K562 (cell line): Measurements from ENCODE around the gene POU2AF1. TPM values are rescaled to one million over a fixed set of nuclear protein-coding genes. Genes with fewer than 3 reads are reported as not detected.

Experiments
- polyA plus RNA-seq, 8 experiments: library from polyadenylated mRNA; depleted of rRNA in 4 of 8; stranded (reverse) in 5 of 8; unstranded in 3 of 8; fragments of >200 nt; fragmentation: Nextera tagmentation in 2 of 8; fragmentation: Illumina TruSeq in 1 of 8; extraction: Ambion mirVana in 2 of 8; extraction: Trizol in 1 of 8; gene quantifications; 2 replicates each; pipeline versions ENCODE4 v1.2.1 to v1.2.3, GENCODE V29; 2011 to 2014; ENCODE audit warnings: inconsistent platforms in 1 of 8, missing spikeins in 1 of 8
- total RNA-seq, 7 experiments: library from RNA; depleted of rRNA in 6 of 7; stranded (reverse); fragments of >200 nt in 6 of 7; fragmentation: Illumina TruSeq in 2 of 7; extraction: Trizol in 2 of 7; gene quantifications; 2 replicates each; pipeline versions ENCODE4 v1.2.1 to v1.2.3, GENCODE V29; 2011 to 2021; ENCODE audit warnings: low replicate concordance in 1 of 7
- TF ChIP-seq, protein P1 (sequence below), 2 experiments: fragments of 450-650 bp; formaldehyde crosslinking in 1 of 2; IDR thresholded peaks; 2 replicates each; pipeline versions ENCODE4 v1.4.0 to v1.6.1; 2014 to 2020; ENCODE audit warnings: mild to moderate bottlenecking in 2 of 2, borderline replicate concordance in 1 of 2, low read depth in 1 of 2

Gene POU2AF1
- total and polyA plus RNA-seq, 9 of the 15 experiments (the other 6 are each of a cell fraction or from before 2014, with no cell fraction given), result 0.09 TPM; not detected in 8

DNA sequence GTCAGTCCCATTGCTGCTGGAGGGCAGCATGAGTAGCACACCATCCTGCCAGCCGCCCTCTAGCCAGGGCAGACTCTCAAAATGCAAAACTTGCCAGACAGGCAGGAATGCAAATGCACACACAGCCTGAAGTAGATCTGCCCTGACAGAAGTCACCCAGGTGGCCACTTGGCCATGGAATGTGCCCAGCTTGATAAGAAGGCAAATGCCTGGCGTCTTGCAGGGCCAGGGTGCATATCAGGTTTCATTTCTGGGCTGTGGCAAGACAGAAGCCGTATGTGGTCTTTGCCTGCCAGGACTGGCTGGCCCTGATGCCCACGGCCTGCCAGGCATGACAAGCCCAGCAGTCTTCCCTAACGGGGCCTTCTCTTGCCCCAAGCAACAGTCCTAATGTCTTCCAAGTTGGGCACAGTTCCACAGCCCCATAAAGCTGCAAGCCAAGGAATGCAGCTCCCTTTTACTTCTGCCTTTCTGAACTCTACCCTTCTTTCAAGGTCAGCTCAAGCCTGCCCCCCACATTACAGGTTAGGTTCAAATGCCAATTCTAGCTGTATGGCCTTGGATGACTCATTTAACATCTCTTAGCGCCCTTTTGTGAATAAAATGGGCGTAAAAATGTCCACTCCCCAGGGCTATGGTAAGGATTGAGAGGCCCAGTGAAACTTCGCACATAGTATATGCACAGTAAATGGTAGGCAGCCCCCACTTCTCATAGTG, 51.0 kb downstream of the POU2AF1 start (continued):
- TF ChIP-seq, protein P1, sequence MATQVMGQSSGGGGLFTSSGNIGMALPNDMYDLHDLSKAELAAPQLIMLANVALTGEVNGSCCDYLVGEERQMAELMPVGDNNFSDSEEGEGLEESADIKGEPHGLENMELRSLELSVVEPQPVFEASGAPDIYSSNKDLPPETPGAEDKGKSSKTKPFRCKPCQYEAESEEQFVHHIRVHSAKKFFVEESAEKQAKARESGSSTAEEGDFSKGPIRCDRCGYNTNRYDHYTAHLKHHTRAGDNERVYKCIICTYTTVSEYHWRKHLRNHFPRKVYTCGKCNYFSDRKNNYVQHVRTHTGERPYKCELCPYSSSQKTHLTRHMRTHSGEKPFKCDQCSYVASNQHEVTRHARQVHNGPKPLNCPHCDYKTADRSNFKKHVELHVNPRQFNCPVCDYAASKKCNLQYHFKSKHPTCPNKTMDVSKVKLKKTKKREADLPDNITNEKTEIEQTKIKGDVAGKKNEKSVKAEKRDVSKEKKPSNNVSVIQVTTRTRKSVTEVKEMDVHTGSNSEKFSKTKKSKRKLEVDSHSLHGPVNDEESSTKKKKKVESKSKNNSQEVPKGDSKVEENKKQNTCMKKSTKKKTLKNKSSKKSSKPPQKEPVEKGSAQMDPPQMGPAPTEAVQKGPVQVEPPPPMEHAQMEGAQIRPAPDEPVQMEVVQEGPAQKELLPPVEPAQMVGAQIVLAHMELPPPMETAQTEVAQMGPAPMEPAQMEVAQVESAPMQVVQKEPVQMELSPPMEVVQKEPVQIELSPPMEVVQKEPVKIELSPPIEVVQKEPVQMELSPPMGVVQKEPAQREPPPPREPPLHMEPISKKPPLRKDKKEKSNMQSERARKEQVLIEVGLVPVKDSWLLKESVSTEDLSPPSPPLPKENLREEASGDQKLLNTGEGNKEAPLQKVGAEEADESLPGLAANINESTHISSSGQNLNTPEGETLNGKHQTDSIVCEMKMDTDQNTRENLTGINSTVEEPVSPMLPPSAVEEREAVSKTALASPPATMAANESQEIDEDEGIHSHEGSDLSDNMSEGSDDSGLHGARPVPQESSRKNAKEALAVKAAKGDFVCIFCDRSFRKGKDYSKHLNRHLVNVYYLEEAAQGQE (IDR thresholded peaks at IDR 0.05; ENCODE audit: borderline replicate concordance), result no peak
- TF ChIP-seq, protein P1 (CRISPR knock-in tag; IDR thresholded peaks at IDR 0.05; ENCODE audit: low read depth), result no peak
